GM12878 (cell line): ENCODE measurements around the gene LRIT3.

ENCODE experiments used
- BHLHE40 ChIP-seq, 2 experiments: fragments of 450-650 bp in 1 of 2; IDR thresholded peaks; 2 replicates each; pipeline ENCODE4 v1.6.1; 2011 to 2017; ENCODE audit warnings: low read depth in 2 of 2, borderline replicate concordance in 1 of 2, improper control_type of control experiment in 1 of 2, low read length in 1 of 2, mild to moderate bottlenecking in 1 of 2
- CTCF ChIP-seq, 3 experiments: IDR thresholded peaks in 2 of 3; conservative IDR thresholded peaks in 1 of 3; 2 replicates each; pipeline ENCODE4 v1.5.1; 2011; ENCODE audit warnings: low read depth in 3 of 3, low read length in 3 of 3, mild to moderate bottlenecking in 3 of 3, control low read depth in 2 of 3, moderate library complexity in 2 of 3, inconsistent platforms in 1 of 3, mixed read lengths in 1 of 3; ENCODE audit not compliant: control insufficient read depth in 2 of 3, insufficient read depth in 1 of 3; ENCODE audit errors: extremely low read depth in 1 of 3
- ETV6 ChIP-seq, 2 experiments: fragments of 450-650 bp in 1 of 2; IDR thresholded peaks in 1 of 2; conservative IDR thresholded peaks in 1 of 2; 2 replicates each; pipeline ENCODE4 v1.6.1; 2014; ENCODE audit warnings: antibody characterized with exemption in 1 of 2, borderline replicate concordance in 1 of 2, low read depth in 1 of 2, mild to moderate bottlenecking in 1 of 2, moderate library complexity in 1 of 2
- EZH2 ChIP-seq: IDR thresholded peaks from 2 replicates; pipeline ENCODE4 v1.6.1; 2012; ENCODE audit warnings: low read depth, mild to moderate bottlenecking, control low read depth, inconsistent platforms, low read length, borderline replicate concordance; ENCODE audit not compliant: control insufficient read depth
- POLR2A ChIP-seq: IDR thresholded peaks from 2 replicates; pipeline ENCODE4 v1.6.1; 2011; ENCODE audit warnings: low read depth, mild to moderate bottlenecking, low read length
- POLR2AphosphoS2 ChIP-seq: IDR thresholded peaks from 2 replicates; pipeline ENCODE4 v1.6.1; 2011; ENCODE audit warnings: low read depth, mild to moderate bottlenecking, low read length, improper control_type of control experiment, moderate library complexity
- REST ChIP-seq: IDR thresholded peaks from 2 replicates; pipeline ENCODE4 v1.6.1; 2012; ENCODE audit warnings: mild to moderate bottlenecking, low read depth, low read length
- RFX5 ChIP-seq: IDR thresholded peaks from 2 replicates; pipeline ENCODE4 v1.6.1; 2011; ENCODE audit warnings: low read depth, low read length, improper control_type of control experiment
- SIN3A ChIP-seq: IDR thresholded peaks from 2 replicates; pipeline ENCODE4 v1.6.1; 2012; ENCODE audit warnings: low read depth, low read length, improper control_type of control experiment
- SMAD1 ChIP-seq: fragments of 450-650 bp; IDR thresholded peaks from 2 replicates; pipeline ENCODE4 v1.6.1; 2018; ENCODE audit warnings: mild to moderate bottlenecking, low read depth; ENCODE audit not compliant: partially characterized antibody
- SMARCA5 ChIP-seq: fragments of 450-650 bp; IDR thresholded peaks from 2 replicates; pipeline ENCODE4 v1.6.1; 2017; ENCODE audit warnings: mild to moderate bottlenecking
- TF ChIP-seq, protein P1 (sequence below): fragments of 450-650 bp; formaldehyde crosslinking; IDR thresholded peaks from 2 replicates; pipeline ENCODE4 v1.4.0; 2022; ENCODE audit warnings: mild to moderate bottlenecking, moderate library complexity
- TF ChIP-seq, protein P2 (sequence below): IDR thresholded peaks from 2 replicates; pipeline ENCODE4 v1.6.1; 2012; ENCODE audit warnings: low read depth, low read length, improper control_type of control experiment

DNA sequence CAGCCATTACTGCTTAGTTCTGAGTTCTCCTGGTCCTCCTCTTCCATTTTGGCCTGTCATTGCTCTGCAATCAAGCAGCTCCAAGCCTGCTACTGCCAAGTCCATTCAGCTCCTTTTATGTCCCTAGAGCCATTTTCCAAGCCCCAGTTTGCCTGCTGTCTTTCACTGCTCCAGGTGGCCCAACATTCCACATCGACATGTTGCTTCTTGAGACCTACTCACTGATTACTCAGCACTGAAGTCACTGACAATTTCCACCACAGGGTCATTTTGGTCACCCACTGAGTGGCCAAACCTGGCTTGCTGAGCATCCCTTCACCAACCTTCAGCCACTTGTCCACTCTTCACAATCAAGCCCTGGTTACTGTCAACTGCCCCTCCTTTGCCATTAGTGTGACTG lies 27.2 kb downstream of the LRIT3 start:
- TF ChIP-seq, protein P1, sequence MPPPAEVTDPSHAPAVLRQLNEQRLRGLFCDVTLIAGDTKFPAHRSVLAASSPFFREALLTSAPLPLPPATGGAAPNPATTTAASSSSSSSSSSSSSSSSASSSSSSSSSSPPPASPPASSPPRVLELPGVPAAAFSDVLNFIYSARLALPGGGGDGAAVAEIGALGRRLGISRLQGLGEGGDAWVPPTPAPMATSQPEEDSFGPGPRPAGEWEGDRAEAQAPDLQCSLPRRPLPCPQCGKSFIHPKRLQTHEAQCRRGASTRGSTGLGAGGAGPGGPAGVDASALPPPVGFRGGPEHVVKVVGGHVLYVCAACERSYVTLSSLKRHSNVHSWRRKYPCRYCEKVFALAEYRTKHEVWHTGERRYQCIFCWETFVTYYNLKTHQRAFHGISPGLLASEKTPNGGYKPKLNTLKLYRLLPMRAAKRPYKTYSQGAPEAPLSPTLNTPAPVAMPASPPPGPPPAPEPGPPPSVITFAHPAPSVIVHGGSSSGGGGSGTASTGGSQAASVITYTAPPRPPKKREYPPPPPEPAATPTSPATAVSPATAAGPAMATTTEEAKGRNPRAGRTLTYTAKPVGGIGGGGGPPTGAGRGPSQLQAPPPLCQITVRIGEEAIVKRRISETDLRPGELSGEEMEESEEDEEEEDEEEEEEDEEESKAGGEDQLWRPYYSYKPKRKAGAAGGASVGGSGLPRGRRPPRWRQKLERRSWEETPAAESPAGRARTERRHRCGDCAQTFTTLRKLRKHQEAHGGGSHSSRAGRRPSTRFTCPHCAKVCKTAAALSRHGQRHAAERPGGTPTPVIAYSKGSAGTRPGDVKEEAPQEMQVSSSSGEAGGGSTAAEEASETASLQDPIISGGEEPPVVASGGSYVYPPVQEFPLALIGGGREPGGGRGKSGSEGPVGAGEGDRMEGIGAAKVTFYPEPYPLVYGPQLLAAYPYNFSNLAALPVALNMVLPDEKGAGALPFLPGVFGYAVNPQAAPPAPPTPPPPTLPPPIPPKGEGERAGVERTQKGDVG (CRISPR knock-in tag) = no peak
- TF ChIP-seq EZH2 (no peak), POLR2A (no peak), CTCF (IDR thresholded peaks at IDR 0.05 in 2 of 3, conservative IDR thresholded peaks at IDR 0.05 in 1 of 3; ENCODE audit: control insufficient read depth in 2 of 3, extremely low read depth in 1 of 3, insufficient read depth in 1 of 3, low read depth in 3 of 3, low read length in 3 of 3) (no peak), SIN3A (no peak), POLR2AphosphoS2 (no peak), RFX5 (no peak), ETV6 (conservative IDR thresholded peaks at IDR 0.05 in 1 of 2, IDR thresholded peaks at IDR 0.05 in 1 of 2; ENCODE audit: borderline replicate concordance in 1 of 2, low read depth in 1 of 2) (no peak), REST (no peak), SMAD1 (no peak), SMARCA5 (no peak), BHLHE40 (IDR thresholded peaks at IDR 0.05; ENCODE audit: borderline replicate concordance in 1 of 2, low read depth in 2 of 2, low read length in 1 of 2) (no peak)
- TF ChIP-seq, protein P2, sequence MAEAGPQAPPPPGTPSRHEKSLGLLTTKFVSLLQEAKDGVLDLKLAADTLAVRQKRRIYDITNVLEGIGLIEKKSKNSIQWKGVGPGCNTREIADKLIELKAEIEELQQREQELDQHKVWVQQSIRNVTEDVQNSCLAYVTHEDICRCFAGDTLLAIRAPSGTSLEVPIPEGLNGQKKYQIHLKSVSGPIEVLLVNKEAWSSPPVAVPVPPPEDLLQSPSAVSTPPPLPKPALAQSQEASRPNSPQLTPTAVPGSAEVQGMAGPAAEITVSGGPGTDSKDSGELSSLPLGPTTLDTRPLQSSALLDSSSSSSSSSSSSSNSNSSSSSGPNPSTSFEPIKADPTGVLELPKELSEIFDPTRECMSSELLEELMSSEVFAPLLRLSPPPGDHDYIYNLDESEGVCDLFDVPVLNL = no peak
